H1 (cell line): ENCODE data around the gene C6orf163. TPM values are rescaled to one million over a fixed set of nuclear protein-coding genes. Genes with fewer than 3 reads are reported as not detected.

Experiments
- ASH2L ChIP-seq: fragments of 200-600, 300-600 bp; sonication (generic); IDR thresholded peaks from one replicate; pipeline ENCODE4 v1.7.1; 2017; ENCODE audit warnings: low read length
- ATF2 ChIP-seq: IDR thresholded peaks from 2 replicates; pipeline ENCODE4 v1.6.1; 2012; ENCODE audit warnings: low read length, inconsistent platforms
- CREB1 ChIP-seq: IDR thresholded peaks from 2 replicates; pipeline ENCODE4 v1.6.1; 2012; ENCODE audit warnings: inconsistent platforms
- GTF2F1 ChIP-seq: IDR thresholded peaks from 2 replicates; pipeline ENCODE4 v1.6.1; 2012; ENCODE audit warnings: low read depth, low read length, improper control_type of control experiment, borderline replicate concordance
- SUZ12 ChIP-seq: fragments of 200-600 bp; sonication (generic); IDR thresholded peaks from 2 replicates; pipeline ENCODE4 v1.6.1; 2012; ENCODE audit warnings: mild to moderate bottlenecking, inconsistent platforms, low read length, moderate library complexity, mixed read lengths
- TBP ChIP-seq: IDR thresholded peaks from 2 replicates; pipeline ENCODE4 v1.6.1; 2011; ENCODE audit warnings: low read depth, low read length, improper control_type of control experiment
- polyA plus RNA-seq, 7 experiments: library from polyadenylated mRNA; depleted of rRNA in 3 of 7; stranded (reverse) in 5 of 7; unstranded in 2 of 7; fragments of >200 nt in 5 of 7; fragments of 200-250 nt in 2 of 7; gene quantifications; 1 replicate in 5 of 7; 2 replicates in 1 of 7; 4 replicates in 1 of 7; pipeline versions ENCODE4 v1.2.1 to v1.2.3, GENCODE V29; 2011 to 2013; ENCODE audit warnings: missing spikeins in 2 of 7, mixed read lengths in 2 of 7
- total RNA-seq: library from RNA; stranded (reverse); fragmentation: NEBNext Ultra II Directional; extraction: Animal tissue kit (Norgen Biotek cat#: 25700); gene quantifications from 2 replicates; pipeline ENCODE4 v1.2.1, GENCODE V29; 2021
- TF ChIP-seq, protein P1 (sequence below): fragments of 300-600 bp; sonication (generic); IDR thresholded peaks from 2 replicates; pipeline ENCODE4 v1.7.1; 2012; ENCODE audit warnings: low read length, moderate library complexity, mild to moderate bottlenecking, inconsistent platforms; ENCODE audit not compliant: insufficient replicate concordance

Gene C6orf163
- total and polyA plus RNA-seq, 2 of the 8 experiments (the other 6 are each of a cell fraction or from before 2014, with no cell fraction given) = 0.36 to 1.5 TPM

DNA sequence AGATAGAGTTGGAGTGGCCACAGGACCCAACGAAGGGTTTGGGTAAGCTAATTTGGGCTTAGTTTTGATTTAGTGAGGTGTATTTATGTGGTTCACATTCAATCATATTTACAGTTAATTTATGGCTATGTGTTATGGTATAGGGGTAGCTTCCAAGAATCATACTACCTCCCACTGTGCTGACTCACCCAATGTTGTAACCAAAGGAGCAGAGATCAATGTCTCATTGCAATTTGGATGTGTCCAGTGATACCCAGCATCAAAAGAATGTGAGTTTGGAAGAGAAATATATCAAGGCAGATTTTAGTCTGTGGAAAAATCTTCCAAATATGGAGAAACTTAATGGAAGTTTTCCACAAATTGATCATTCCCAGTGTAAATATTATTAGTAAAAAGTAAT is 47.5 kb upstream of the C6orf163 start (continued):
- TF ChIP-seq, protein P1, sequence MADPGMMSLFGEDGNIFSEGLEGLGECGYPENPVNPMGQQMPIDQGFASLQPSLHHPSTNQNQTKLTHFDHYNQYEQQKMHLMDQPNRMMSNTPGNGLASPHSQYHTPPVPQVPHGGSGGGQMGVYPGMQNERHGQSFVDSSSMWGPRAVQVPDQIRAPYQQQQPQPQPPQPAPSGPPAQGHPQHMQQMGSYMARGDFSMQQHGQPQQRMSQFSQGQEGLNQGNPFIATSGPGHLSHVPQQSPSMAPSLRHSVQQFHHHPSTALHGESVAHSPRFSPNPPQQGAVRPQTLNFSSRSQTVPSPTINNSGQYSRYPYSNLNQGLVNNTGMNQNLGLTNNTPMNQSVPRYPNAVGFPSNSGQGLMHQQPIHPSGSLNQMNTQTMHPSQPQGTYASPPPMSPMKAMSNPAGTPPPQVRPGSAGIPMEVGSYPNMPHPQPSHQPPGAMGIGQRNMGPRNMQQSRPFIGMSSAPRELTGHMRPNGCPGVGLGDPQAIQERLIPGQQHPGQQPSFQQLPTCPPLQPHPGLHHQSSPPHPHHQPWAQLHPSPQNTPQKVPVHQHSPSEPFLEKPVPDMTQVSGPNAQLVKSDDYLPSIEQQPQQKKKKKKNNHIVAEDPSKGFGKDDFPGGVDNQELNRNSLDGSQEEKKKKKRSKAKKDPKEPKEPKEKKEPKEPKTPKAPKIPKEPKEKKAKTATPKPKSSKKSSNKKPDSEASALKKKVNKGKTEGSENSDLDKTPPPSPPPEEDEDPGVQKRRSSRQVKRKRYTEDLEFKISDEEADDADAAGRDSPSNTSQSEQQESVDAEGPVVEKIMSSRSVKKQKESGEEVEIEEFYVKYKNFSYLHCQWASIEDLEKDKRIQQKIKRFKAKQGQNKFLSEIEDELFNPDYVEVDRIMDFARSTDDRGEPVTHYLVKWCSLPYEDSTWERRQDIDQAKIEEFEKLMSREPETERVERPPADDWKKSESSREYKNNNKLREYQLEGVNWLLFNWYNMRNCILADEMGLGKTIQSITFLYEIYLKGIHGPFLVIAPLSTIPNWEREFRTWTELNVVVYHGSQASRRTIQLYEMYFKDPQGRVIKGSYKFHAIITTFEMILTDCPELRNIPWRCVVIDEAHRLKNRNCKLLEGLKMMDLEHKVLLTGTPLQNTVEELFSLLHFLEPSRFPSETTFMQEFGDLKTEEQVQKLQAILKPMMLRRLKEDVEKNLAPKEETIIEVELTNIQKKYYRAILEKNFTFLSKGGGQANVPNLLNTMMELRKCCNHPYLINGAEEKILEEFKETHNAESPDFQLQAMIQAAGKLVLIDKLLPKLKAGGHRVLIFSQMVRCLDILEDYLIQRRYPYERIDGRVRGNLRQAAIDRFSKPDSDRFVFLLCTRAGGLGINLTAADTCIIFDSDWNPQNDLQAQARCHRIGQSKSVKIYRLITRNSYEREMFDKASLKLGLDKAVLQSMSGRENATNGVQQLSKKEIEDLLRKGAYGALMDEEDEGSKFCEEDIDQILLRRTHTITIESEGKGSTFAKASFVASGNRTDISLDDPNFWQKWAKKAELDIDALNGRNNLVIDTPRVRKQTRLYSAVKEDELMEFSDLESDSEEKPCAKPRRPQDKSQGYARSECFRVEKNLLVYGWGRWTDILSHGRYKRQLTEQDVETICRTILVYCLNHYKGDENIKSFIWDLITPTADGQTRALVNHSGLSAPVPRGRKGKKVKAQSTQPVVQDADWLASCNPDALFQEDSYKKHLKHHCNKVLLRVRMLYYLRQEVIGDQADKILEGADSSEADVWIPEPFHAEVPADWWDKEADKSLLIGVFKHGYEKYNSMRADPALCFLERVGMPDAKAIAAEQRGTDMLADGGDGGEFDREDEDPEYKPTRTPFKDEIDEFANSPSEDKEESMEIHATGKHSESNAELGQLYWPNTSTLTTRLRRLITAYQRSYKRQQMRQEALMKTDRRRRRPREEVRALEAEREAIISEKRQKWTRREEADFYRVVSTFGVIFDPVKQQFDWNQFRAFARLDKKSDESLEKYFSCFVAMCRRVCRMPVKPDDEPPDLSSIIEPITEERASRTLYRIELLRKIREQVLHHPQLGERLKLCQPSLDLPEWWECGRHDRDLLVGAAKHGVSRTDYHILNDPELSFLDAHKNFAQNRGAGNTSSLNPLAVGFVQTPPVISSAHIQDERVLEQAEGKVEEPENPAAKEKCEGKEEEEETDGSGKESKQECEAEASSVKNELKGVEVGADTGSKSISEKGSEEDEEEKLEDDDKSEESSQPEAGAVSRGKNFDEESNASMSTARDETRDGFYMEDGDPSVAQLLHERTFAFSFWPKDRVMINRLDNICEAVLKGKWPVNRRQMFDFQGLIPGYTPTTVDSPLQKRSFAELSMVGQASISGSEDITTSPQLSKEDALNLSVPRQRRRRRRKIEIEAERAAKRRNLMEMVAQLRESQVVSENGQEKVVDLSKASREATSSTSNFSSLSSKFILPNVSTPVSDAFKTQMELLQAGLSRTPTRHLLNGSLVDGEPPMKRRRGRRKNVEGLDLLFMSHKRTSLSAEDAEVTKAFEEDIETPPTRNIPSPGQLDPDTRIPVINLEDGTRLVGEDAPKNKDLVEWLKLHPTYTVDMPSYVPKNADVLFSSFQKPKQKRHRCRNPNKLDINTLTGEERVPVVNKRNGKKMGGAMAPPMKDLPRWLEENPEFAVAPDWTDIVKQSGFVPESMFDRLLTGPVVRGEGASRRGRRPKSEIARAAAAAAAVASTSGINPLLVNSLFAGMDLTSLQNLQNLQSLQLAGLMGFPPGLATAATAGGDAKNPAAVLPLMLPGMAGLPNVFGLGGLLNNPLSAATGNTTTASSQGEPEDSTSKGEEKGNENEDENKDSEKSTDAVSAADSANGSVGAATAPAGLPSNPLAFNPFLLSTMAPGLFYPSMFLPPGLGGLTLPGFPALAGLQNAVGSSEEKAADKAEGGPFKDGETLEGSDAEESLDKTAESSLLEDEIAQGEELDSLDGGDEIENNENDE = no peak
- TF ChIP-seq SUZ12 (no peak), CREB1 (no peak), GTF2F1 (no peak), TBP (no peak), ASH2L (no peak), ATF2 (no peak)
